H1 (cell line): Measurements from ENCODE around the gene CRYGB. TPM values are rescaled to one million over a fixed set of nuclear protein-coding genes. Genes with fewer than 3 reads are reported as not detected.

ENCODE experiments used
- CTCF ChIA-PET: fragments of 300-600 bp; sonication (Branson Sonifier 250); formaldehyde crosslinking; loops from one replicate; lab custom pipeline; 2021; ENCODE audit not compliant: partially characterized antibody; lab: Charles Lee
- POLR2A ChIA-PET: fragments of 300-600 bp; sonication (Branson Sonifier 250); formaldehyde crosslinking; loops from one replicate; lab custom pipeline; 2021; ENCODE audit warnings: inconsistent platforms; ENCODE audit not compliant: partially characterized antibody; lab: Charles Lee
- DNase-seq, 2 experiments: peaks; one replicate each; pipeline versions ENCODE4 v3.0.0 to v3.0.0-alpha.2; 2010 to 2022; ENCODE audit warnings: low spot score in 2 of 2, low read depth in 1 of 2, mixed read lengths in 1 of 2
- FAIRE-seq: peaks from 2 replicates; lab custom pipeline; 2011; peaks lifted over from hg19 to GRCh38; lab: Jason Lieb, UNC
- H2AFZ ChIP-seq: 2 replicates; pipeline ENCODE4 v1.8.1; 2012; ENCODE audit warnings: low read length, inconsistent platforms
- H2AK5ac ChIP-seq: 2 replicates; pipeline ENCODE4 v1.6.1; 2013; ENCODE audit warnings: low read depth, low read length
- H2BK120ac ChIP-seq: replicated peaks from 2 replicates; pipeline ENCODE3; 2013; ENCODE audit warnings: low read depth, low read length, inconsistent platforms
- H2BK12ac ChIP-seq: 2 replicates; pipeline ENCODE4 v1.6.1; 2013; ENCODE audit warnings: low read depth, low read length
- H2BK15ac ChIP-seq: 2 replicates; pipeline ENCODE4 v1.6.1; 2013; ENCODE audit warnings: low read length
- H2BK20ac ChIP-seq: 2 replicates; pipeline ENCODE4 v1.6.1; 2013; ENCODE audit warnings: low read length
- H2BK5ac ChIP-seq: 2 replicates; pipeline ENCODE4 v1.6.1; 2013; ENCODE audit warnings: low read depth, low read length
- H3K14ac ChIP-seq: 2 replicates; pipeline ENCODE4 v1.6.1; 2013; ENCODE audit warnings: inconsistent platforms; ENCODE audit not compliant: insufficient read length
- H3K18ac ChIP-seq: 2 replicates; pipeline ENCODE4 v1.6.1; 2013; ENCODE audit warnings: low read length; ENCODE audit errors: extremely low read depth
- H3K23ac ChIP-seq: 2 replicates; pipeline ENCODE4 v1.6.1; 2013; ENCODE audit warnings: inconsistent platforms; ENCODE audit not compliant: insufficient read length
- H3K23me2 ChIP-seq: 2 replicates; pipeline ENCODE4 v1.6.1; 2013; ENCODE audit warnings: low read depth, low read length
- H3K27ac ChIP-seq: 2 replicates; pipeline ENCODE4 v1.6.1; 2011; ENCODE audit warnings: low read depth, low read length, inconsistent platforms
- H3K27me3 ChIP-seq, 4 experiments: replicated peaks in 1 of 4; 1 replicate in 1 of 4; 2 replicates in 3 of 4; pipeline versions ENCODE4 v1.6.1 to v1.8.1; 2011 to 2013; ENCODE audit warnings: low read length in 3 of 4, mild to moderate bottlenecking in 3 of 4, inconsistent platforms in 2 of 4, mixed read lengths in 2 of 4, moderate library complexity in 1 of 4; ENCODE audit not compliant: control insufficient read depth in 3 of 4, insufficient read depth in 3 of 4; ENCODE audit errors: extremely low read depth in 1 of 4
- H3K36me3 ChIP-seq, 4 experiments: 2 replicates each; pipeline versions ENCODE4 v1.6.1 to v1.8.1; 2011 to 2013; ENCODE audit warnings: mild to moderate bottlenecking in 4 of 4, low read length in 3 of 4, moderate library complexity in 2 of 4, control low read depth in 1 of 4, inconsistent platforms in 1 of 4; ENCODE audit not compliant: insufficient read depth in 4 of 4, control insufficient read depth in 2 of 4
- H3K4ac ChIP-seq: replicated peaks from 2 replicates; pipeline ENCODE3; 2013; ENCODE audit warnings: low read length, low read depth, mixed read lengths, inconsistent platforms; ENCODE audit not compliant: insufficient read length
- H3K4me1 ChIP-seq, 4 experiments: replicated peaks in 1 of 4; 1 replicate in 1 of 4; 2 replicates in 3 of 4; pipeline versions ENCODE4 v1.6.1 to v1.8.1; 2011 to 2013; ENCODE audit warnings: low read length in 3 of 4, inconsistent platforms in 2 of 4, mixed read lengths in 1 of 4; ENCODE audit not compliant: insufficient read depth in 4 of 4, control insufficient read depth in 3 of 4
- H3K4me2 ChIP-seq, 2 experiments: 2 replicates each; pipeline versions ENCODE4 v1.6.1 to v1.8.1; 2011 to 2013; ENCODE audit warnings: low read depth in 2 of 2, low read length in 2 of 2, control low read depth in 1 of 2, inconsistent platforms in 1 of 2, mild to moderate bottlenecking in 1 of 2; ENCODE audit not compliant: insufficient read depth in 1 of 2
- H3K4me3 ChIP-seq, 4 experiments: fragments of 200-600, 300-600 bp in 1 of 4; sonication (generic), shearing (Covaris generic), sonication (Bioruptor Twin) in 1 of 4; 2 replicates each; pipeline versions ENCODE4 v1.5.1 to v1.8.1; 2011 to 2016; ENCODE audit warnings: low read length in 4 of 4, low read depth in 3 of 4, control low read depth in 2 of 4, inconsistent platforms in 2 of 4, mild to moderate bottlenecking in 2 of 4, mixed read lengths in 1 of 4, moderate library complexity in 1 of 4; ENCODE audit not compliant: insufficient read depth in 2 of 4; ENCODE audit errors: extremely low read depth in 1 of 4
- H3K56ac ChIP-seq: replicated peaks from 2 replicates; pipeline ENCODE3; 2013; ENCODE audit warnings: low read depth, mild to moderate bottlenecking, mixed read lengths, low read length, inconsistent platforms; ENCODE audit not compliant: insufficient read length
- H3K79me1 ChIP-seq: 2 replicates; pipeline ENCODE4 v1.6.1; 2013; ENCODE audit warnings: low read depth, low read length, control low read depth
- H3K79me2 ChIP-seq, 2 experiments: 2 replicates each; pipeline versions ENCODE4 v1.6.1 to v1.8.1; 2012 to 2013; ENCODE audit warnings: low read length in 2 of 2, mild to moderate bottlenecking in 2 of 2, inconsistent platforms in 1 of 2; ENCODE audit not compliant: insufficient read depth in 2 of 2, control insufficient read depth in 1 of 2
- H3K9ac ChIP-seq, 4 experiments: replicated peaks in 1 of 4; 1 replicate in 1 of 4; 2 replicates in 3 of 4; pipeline versions ENCODE4 v1.6.1 to v1.8.1; 2011 to 2013; ENCODE audit warnings: low read depth in 3 of 4, low read length in 3 of 4, control low read depth in 2 of 4, mild to moderate bottlenecking in 2 of 4, moderate library complexity in 2 of 4, inconsistent platforms in 1 of 4; ENCODE audit errors: extremely low read depth in 1 of 4
- H3K9me3 ChIP-seq, 2 experiments: 2 replicates each; pipeline versions ENCODE4 v1.6.1 to v1.8.1; 2012 to 2013; ENCODE audit warnings: mild to moderate bottlenecking in 2 of 2, moderate library complexity in 2 of 2, control low read depth in 1 of 2, inconsistent platforms in 1 of 2, low read depth in 1 of 2, low read length in 1 of 2, mixed read lengths in 1 of 2; ENCODE audit not compliant: insufficient read depth in 2 of 2
- H4K20me1 ChIP-seq, 2 experiments: replicated peaks in 1 of 2; 2 replicates each; pipeline versions ENCODE3 to v1.8.1; 2011 to 2013; ENCODE audit warnings: inconsistent platforms in 2 of 2, low read length in 2 of 2, mild to moderate bottlenecking in 1 of 2; ENCODE audit not compliant: insufficient read depth in 2 of 2, control insufficient read depth in 1 of 2
- H4K5ac ChIP-seq: 2 replicates; pipeline ENCODE4 v1.6.1; 2013; ENCODE audit warnings: low read length, low read depth, mixed read lengths, inconsistent platforms; ENCODE audit not compliant: insufficient read length
- H4K8ac ChIP-seq: 2 replicates; pipeline ENCODE4 v1.8.0; 2013; ENCODE audit warnings: mild to moderate bottlenecking, moderate library complexity, low read length, inconsistent platforms; ENCODE audit not compliant: insufficient read depth; ENCODE audit errors: extremely low read depth
- H4K91ac ChIP-seq: replicated peaks from 2 replicates; pipeline ENCODE3; 2013; ENCODE audit warnings: low read length, mixed read lengths, inconsistent platforms; ENCODE audit not compliant: insufficient read length
- ASH2L ChIP-seq: fragments of 200-600, 300-600 bp; sonication (generic); IDR thresholded peaks from one replicate; pipeline ENCODE4 v1.7.1; 2017; ENCODE audit warnings: low read length
- CBX5 ChIP-seq: fragments of 300-800, 300-1000 bp; sonication (generic); IDR thresholded peaks from 2 replicates; pipeline ENCODE4 v1.7.1; 2016; ENCODE audit warnings: antibody characterized with exemption, low read length, low read depth
- CREB1 ChIP-seq: IDR thresholded peaks from 2 replicates; pipeline ENCODE4 v1.6.1; 2012; ENCODE audit warnings: inconsistent platforms
- EP300 ChIP-seq, 2 experiments: IDR thresholded peaks; 1 replicate in 1 of 2; 2 replicates in 1 of 2; pipeline ENCODE4 v1.6.1; 2011 to 2012; ENCODE audit warnings: low read depth in 2 of 2, low read length in 2 of 2, mild to moderate bottlenecking in 2 of 2, borderline replicate concordance in 1 of 2, inconsistent platforms in 1 of 2, moderate library complexity in 1 of 2
- FOSL1 ChIP-seq: IDR thresholded peaks from 2 replicates; pipeline ENCODE4 v1.6.1; 2011; ENCODE audit warnings: mild to moderate bottlenecking, low read depth, low read length, moderate library complexity; ENCODE audit not compliant: insufficient read depth
- KDM4A ChIP-seq: IDR thresholded peaks from one replicate; pipeline ENCODE4 v1.7.1; 2012; ENCODE audit warnings: low read depth, mild to moderate bottlenecking, moderate library complexity, low read length, inconsistent platforms; ENCODE audit not compliant: severe bottlenecking
- NANOG ChIP-seq: IDR thresholded peaks from 2 replicates; pipeline ENCODE4 v1.6.1; 2011; ENCODE audit warnings: low read length, low read depth, mild to moderate bottlenecking, inconsistent platforms; ENCODE audit not compliant: insufficient read depth, poor library complexity, severe bottlenecking
- SP1 ChIP-seq: IDR thresholded peaks from 2 replicates; pipeline ENCODE4 v1.6.1; 2011; ENCODE audit warnings: low read depth, low read length
- TCF12 ChIP-seq: IDR thresholded peaks from 2 replicates; pipeline ENCODE4 v1.6.1; 2011; ENCODE audit warnings: low read depth, mild to moderate bottlenecking, low read length
- YY1 ChIP-seq: IDR thresholded peaks from 2 replicates; pipeline ENCODE4 v1.6.1; 2011; ENCODE audit warnings: low read depth, mild to moderate bottlenecking, low read length
- WGBS, 2 experiments: shearing (Covaris generic) in 1 of 2; methylation state at CpG; one replicate each; pipeline versions ENCODE4 v1.1.6 to v1.1.7; 2013 to 2015; ENCODE audit warnings: low lambda C conversion rate in 2 of 2, mixed read lengths in 2 of 2, inconsistent platforms in 1 of 2, low coverage in 1 of 2, missing lambda C conversion rate in 1 of 2; ENCODE audit not compliant: insufficient replicate concordance in 2 of 2, insufficient coverage in 1 of 2, insufficient read length in 1 of 2; ENCODE audit errors: extremely low coverage in 1 of 2, missing lambda C conversion rate in 1 of 2; 5-methylcytosine and 5-hydroxymethylcytosine counted together
- polyA plus RNA-seq, 7 experiments: library from polyadenylated mRNA; depleted of rRNA in 3 of 7; stranded (reverse) in 5 of 7; unstranded in 2 of 7; fragments of >200 nt in 5 of 7; fragments of 200-250 nt in 2 of 7; gene quantifications; 1 replicate in 5 of 7; 2 replicates in 1 of 7; 4 replicates in 1 of 7; pipeline versions ENCODE4 v1.2.1 to v1.2.3, GENCODE V29; 2011 to 2013; ENCODE audit warnings: missing spikeins in 2 of 7, mixed read lengths in 2 of 7
- total RNA-seq: library from RNA; stranded (reverse); fragmentation: NEBNext Ultra II Directional; extraction: Animal tissue kit (Norgen Biotek cat#: 25700); gene quantifications from 2 replicates; pipeline ENCODE4 v1.2.1, GENCODE V29; 2021

Gene CRYGB
- total and polyA plus RNA-seq, 2 of the 8 experiments (the other 6 are each of a cell fraction or from before 2014, with no cell fraction given): 0.38 TPM; not detected in 1

DNA sequence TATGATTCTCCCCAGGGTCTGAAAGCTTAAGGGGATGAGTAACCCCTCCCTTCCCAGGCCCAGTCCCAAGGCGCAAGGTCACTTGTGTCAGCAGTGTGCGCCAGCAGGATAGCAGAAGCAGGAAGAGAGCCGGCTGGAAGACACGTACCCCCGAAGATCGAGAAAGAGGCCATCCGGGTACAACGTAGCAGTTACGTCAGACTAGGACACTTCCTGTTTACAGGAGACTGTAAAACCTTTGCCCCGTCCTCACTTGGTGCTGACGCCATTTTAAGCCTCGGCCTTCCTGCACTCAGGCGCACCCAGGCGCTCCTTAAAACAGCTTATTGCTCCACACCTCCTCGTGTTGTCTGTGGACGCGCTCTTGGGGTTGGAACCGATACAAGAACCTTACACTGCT, 6.5 kb downstream of the CRYGB start:
- no peaks in the 10 kb centered on the region for H3K79me1 ChIP-seq
- DNase-seq (no peak), FAIRE-seq (no peak)
- CTCF ChIA-PET: interaction anchor here (1.1 to 1.3 kb wide), 2 partner anchors 10 to 12 kb away, joined by 4 to 5 read pairs; no protein-coding TSS in a partner anchor
- POLR2A ChIA-PET: no interaction called here
- H2BK120ac ChIP-seq: no peak overlapping the region
- H3K56ac ChIP-seq: no peak overlapping the region
- no peaks in the 10 kb centered on the region; a peak in 1 of 4 replicates for H3K9me3 ChIP-seq
- 0 out of 2 replicates have a peak overlapping the region, but pooled peaks have one; percentile 19 for H2BK12ac ChIP-seq
- H3K14ac ChIP-seq: no peak overlapping the region
- no peak overlapping the region for H3K4ac ChIP-seq
- no peak overlapping the region; the same call in 1 of the 2 replicates for H2AFZ ChIP-seq
- no peak overlapping the region for H3K4me3 ChIP-seq
- 94% methylated on average over 16 of the region's 18 CpGs; no CpG with 5 or more reads in 1 of the 2 experiments for WGBS, 2 experiments
- no peak overlapping the region for H4K91ac ChIP-seq
- no peaks in the 10 kb centered on the region for H3K4me1 ChIP-seq
- no peaks in the 10 kb centered on the region for H4K20me1 ChIP-seq
- no peak overlapping the region for H4K8ac ChIP-seq
- H3K79me2 ChIP-seq: no peaks in the 10 kb centered on the region
- H2AK5ac ChIP-seq: no peak overlapping the region
- H3K18ac ChIP-seq: no peak overlapping the region
- H2BK5ac ChIP-seq: no peak overlapping the region
- H3K27ac ChIP-seq: no peak overlapping the region
- H4K5ac ChIP-seq: no peak overlapping the region
- H2BK20ac ChIP-seq: no peak overlapping the region
- no peak overlapping the region for H2BK15ac ChIP-seq
- no peak overlapping the region for H3K9ac ChIP-seq
- H3K27me3 ChIP-seq: no peaks in the 10 kb centered on the region
- no peak overlapping the region for H3K23ac ChIP-seq
- H3K36me3 ChIP-seq: no peaks in the 10 kb centered on the region
- H3K23me2 ChIP-seq: no peaks in the 10 kb centered on the region
- no peak overlapping the region for H3K4me2 ChIP-seq
- TF ChIP-seq CBX5 (no peak), ASH2L (no peak), YY1 (no peak), SP1 (no peak), FOSL1 (no peak), EP300 (IDR thresholded peaks at IDR 0.05; ENCODE audit: borderline replicate concordance in 1 of 2, low read depth in 2 of 2, low read length in 2 of 2) (no peak), TCF12 (no peak), KDM4A (no peak), CREB1 (no peak), NANOG (no peak)
